HFFc6 (cell line): Measurements from ENCODE around the gene MRPL50. TPM values are rescaled to one million over a fixed set of nuclear protein-coding genes. Genes with fewer than 3 reads are reported as not detected.
A peak's percentile ranks its signal among the peaks of the same experiment; 100 is the strongest.

Experiments
- DNase-seq: peaks from one replicate; pipeline ENCODE4 v3.0.0-alpha.2; 2018
- H3K27ac Mint-ChIP-seq: 2 replicates; pipeline ENCODE4 v1.8.0; 2020; ENCODE audit warnings: mild to moderate bottlenecking, mixed read lengths
- H3K27me3 Mint-ChIP-seq: 2 replicates; pipeline ENCODE4 v1.8.0; 2021; ENCODE audit warnings: mild to moderate bottlenecking, moderate library complexity, mixed read lengths; ENCODE audit not compliant: insufficient read depth
- H3K36me3 Mint-ChIP-seq: 2 replicates; pipeline ENCODE4 v1.8.0; 2021; ENCODE audit warnings: low read depth, mixed read lengths
- H3K4me1 Mint-ChIP-seq: 2 replicates; pipeline ENCODE4 v1.8.0; 2020; ENCODE audit warnings: low read depth, mixed read lengths
- H3K4me3 Mint-ChIP-seq: 2 replicates; pipeline ENCODE4 v1.8.0; 2020; ENCODE audit warnings: mild to moderate bottlenecking, moderate library complexity, mixed read lengths
- H3K9me3 Mint-ChIP-seq: 2 replicates; pipeline ENCODE4 v1.8.0; 2020; ENCODE audit warnings: mild to moderate bottlenecking, mixed read lengths
- total RNA-seq, 6 experiments: library from RNA; stranded (reverse); fragmentation: NEBNext Ultra II Directional; extraction: Animal tissue kit (Norgen Biotek cat#: 25700); gene quantifications; 2 replicates in 1 of 6; 3 replicates in 5 of 6; pipeline ENCODE4 v1.2.3, GENCODE V29; 2021
- TF ChIP-seq, protein P1 (sequence below): fragments of 200-600 bp; sonication (generic); IDR thresholded peaks from 2 replicates; pipeline ENCODE4 v1.5.0; 2021; ENCODE audit warnings: antibody characterized with exemption, mild to moderate bottlenecking

MRPL50 gene
- total RNA-seq, 6 experiments from 2014 or later = 9.6 to 11.2 (median 10.4) TPM

- peaks cover 8% of the 10 kb centered on the region for H3K27me3 Mint-ChIP-seq
- DNase-seq = no peak
- no peaks in the 10 kb centered on the region for H3K4me1 Mint-ChIP-seq
- H3K4me3 Mint-ChIP-seq = no peak overlapping the region
- no peak overlapping the region for H3K27ac Mint-ChIP-seq
- no peaks in the 10 kb centered on the region for H3K9me3 Mint-ChIP-seq
- TF ChIP-seq, protein P1, sequence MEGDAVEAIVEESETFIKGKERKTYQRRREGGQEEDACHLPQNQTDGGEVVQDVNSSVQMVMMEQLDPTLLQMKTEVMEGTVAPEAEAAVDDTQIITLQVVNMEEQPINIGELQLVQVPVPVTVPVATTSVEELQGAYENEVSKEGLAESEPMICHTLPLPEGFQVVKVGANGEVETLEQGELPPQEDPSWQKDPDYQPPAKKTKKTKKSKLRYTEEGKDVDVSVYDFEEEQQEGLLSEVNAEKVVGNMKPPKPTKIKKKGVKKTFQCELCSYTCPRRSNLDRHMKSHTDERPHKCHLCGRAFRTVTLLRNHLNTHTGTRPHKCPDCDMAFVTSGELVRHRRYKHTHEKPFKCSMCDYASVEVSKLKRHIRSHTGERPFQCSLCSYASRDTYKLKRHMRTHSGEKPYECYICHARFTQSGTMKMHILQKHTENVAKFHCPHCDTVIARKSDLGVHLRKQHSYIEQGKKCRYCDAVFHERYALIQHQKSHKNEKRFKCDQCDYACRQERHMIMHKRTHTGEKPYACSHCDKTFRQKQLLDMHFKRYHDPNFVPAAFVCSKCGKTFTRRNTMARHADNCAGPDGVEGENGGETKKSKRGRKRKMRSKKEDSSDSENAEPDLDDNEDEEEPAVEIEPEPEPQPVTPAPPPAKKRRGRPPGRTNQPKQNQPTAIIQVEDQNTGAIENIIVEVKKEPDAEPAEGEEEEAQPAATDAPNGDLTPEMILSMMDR = no peak
- no peaks in the 10 kb centered on the region for H3K36me3 Mint-ChIP-seq
Observed at GRCh38 chr9:101427957-101428655, 29.7 kb upstream of the MRPL50 start.

DNA sequence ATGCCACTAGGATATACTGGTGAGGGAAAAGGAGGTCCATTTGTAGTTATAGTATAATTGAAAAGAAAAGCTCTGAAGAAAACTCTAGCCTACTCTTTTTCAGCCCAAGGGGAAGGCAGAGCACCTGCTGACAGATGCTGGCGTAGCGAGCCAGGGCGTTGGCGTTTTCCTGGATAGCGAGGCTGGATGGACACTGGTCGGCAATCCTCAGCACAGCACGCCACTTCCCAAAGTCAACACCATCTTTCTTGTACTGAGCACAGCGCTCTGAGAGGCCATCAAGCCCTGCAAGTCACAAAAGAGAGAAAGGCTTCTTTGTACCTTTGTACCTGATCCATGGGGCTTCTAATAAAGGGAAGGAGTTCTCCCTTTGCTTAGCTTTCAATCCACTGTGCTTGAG is 28.9 kb upstream of the MRPL50 start:
- TF ChIP-seq, protein P1 = no peak
- Mint-ChIP-seq H3K4me3 (no peak overlapping the region), H3K4me1 (no peaks in the 10 kb centered on the region), H3K36me3 (no peaks in the 10 kb centered on the region), H3K27me3 (peaks cover 8% of the 10 kb centered on the region), H3K9me3 (no peaks in the 10 kb centered on the region), H3K27ac (no peak overlapping the region)
- no peak for DNase-seq

DNA sequence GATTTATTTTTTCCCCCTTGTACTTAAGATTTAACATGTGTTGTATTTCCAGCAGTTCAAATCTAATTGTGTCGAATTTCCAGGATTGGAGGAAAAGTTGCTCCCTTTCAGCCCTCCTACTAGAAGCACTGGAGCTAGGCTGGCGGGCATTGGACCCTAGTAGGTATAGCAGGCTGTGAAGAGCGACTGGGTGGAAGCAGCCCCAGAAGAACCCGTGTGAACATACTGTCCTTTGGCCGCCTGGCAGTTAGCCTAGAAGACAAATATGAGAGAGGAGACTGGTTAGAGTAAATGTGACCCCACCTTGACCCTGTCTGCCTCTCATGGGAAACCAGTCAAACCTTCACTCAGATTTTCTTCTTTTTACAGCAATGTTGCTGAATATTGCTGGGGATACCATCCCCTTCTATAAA is 23.2 kb upstream of the MRPL50 start:
- H3K27ac Mint-ChIP-seq = no peak overlapping the region

DNA sequence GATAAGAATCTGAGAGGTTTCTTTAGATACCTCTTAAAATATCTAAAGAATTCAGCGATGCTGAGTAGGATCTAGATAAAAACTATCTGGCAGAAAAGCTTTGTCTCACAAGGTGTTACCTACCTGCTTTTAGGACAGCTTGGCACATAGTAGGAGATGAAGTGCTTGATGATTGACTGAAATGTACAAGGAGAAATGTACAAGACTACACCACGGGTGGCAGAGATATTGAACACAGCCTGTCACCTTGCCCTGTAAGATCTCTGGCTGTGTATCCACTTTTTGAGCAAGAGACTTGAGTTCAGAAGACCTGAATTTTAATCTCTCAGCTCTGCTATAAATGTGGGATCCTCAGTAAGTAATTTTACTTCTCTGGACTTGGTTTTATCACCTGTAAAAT is 21.4 kb upstream of the MRPL50 start:
- DNase-seq = no peak
- H3K4me1 Mint-ChIP-seq = peaks cover 7% of the 10 kb centered on the region; the same call in 1 of the 2 replicates
- no peaks in the 10 kb centered on the region for H3K36me3 Mint-ChIP-seq
- H3K9me3 Mint-ChIP-seq = no peaks in the 10 kb centered on the region
- no peak overlapping the region for H3K4me3 Mint-ChIP-seq
- TF ChIP-seq, protein P1 = no peak
- no peaks in the 10 kb centered on the region for H3K27me3 Mint-ChIP-seq
- H3K27ac Mint-ChIP-seq = no peak overlapping the region

More for the DNA sequence above, 23.2 kb upstream of the MRPL50 start:
- TF ChIP-seq, protein P1 = no peak
- H3K4me3 Mint-ChIP-seq = no peak overlapping the region
- peaks cover 7% of the 10 kb centered on the region; the same call in 1 of the 2 replicates for H3K4me1 Mint-ChIP-seq
- H3K9me3 Mint-ChIP-seq = no peaks in the 10 kb centered on the region
- peaks cover 3% of the 10 kb centered on the region; the same call in 1 of the 2 replicates for H3K27me3 Mint-ChIP-seq
- no peak for DNase-seq
- H3K36me3 Mint-ChIP-seq = no peaks in the 10 kb centered on the region

GRCh38 chr9:101418518-101419430 is 20.4 kb upstream of the MRPL50 start:
- Mint-ChIP-seq H3K36me3 (peaks cover under 1% of the 10 kb centered on the region; the same call in 1 of the 2 replicates), H3K27me3 (peaks cover 2% of the 10 kb centered on the region; the same call in 1 of the 2 replicates), H3K9me3 (peaks cover under 1% of the 10 kb centered on the region; the same call in 1 of the 2 replicates), H3K4me1 (peaks cover 7% of the 10 kb centered on the region; the same call in 1 of the 2 replicates), H3K27ac (no peak overlapping the region), H3K4me3 (no peak overlapping the region)
- peak; percentile 11 for DNase-seq
- TF ChIP-seq, protein P1 = no peak
